Measurements from ENCODE around the gene GPR63.
"Not testable (repeated sequence)": the region's sequence is repeated elsewhere in the genome, so short reads cannot be mapped to it uniquely, and the experiment has no call there.

Gene GPR63

GRCh38 chr6:96837081-96837971 lies at the start of gene GPR63:
GPR63 (minus strand) TSS chr6:96837477; CDS start chr6:96799731, 37,746 bp downstream.
- DNase-seq (ENCODE audit: low spot score): peak; percentile 42

- DNase-seq (ENCODE audit: low spot score): no peak
Measured at GRCh38 chr6:96886519-96886918, 49.2 kb upstream of the GPR63 start.

GRCh38 chr6:96885187-96885631 lies 47.9 kb upstream of the GPR63 start:
- DNase-seq (ENCODE audit: low spot score): not testable (repeated sequence)

GRCh38 chr6:96878143-96878542 lies 40.9 kb upstream of the GPR63 start:
- DNase-seq (ENCODE audit: low spot score): no peak

- DNase-seq (ENCODE audit: low spot score): no peak
Measured at GRCh38 chr6:96876886-96877545, 39.7 kb upstream of the GPR63 start.

- no peak for DNase-seq (ENCODE audit: low spot score)
Measured at GRCh38 chr6:96872976-96873375, 35.7 kb upstream of the GPR63 start.

GRCh38 chr6:96865055-96865405 lies 27.8 kb upstream of the GPR63 start:
- DNase-seq (ENCODE audit: low spot score): no peak

- DNase-seq (ENCODE audit: low spot score): no peak
Measured at GRCh38 chr6:96864216-96865054, 27.2 kb upstream of the GPR63 start.

GRCh38 chr6:96862560-96862959 lies 25.3 kb upstream of the GPR63 start:
- DNase-seq (ENCODE audit: low spot score): no peak

GRCh38 chr6:96861588-96861987 lies 24.3 kb upstream of the GPR63 start:
- DNase-seq (ENCODE audit: low spot score): no peak

- DNase-seq (ENCODE audit: low spot score): no peak
Measured at GRCh38 chr6:96856856-96857255, 19.6 kb upstream of the GPR63 start.

GRCh38 chr6:96853083-96853482 lies 15.8 kb upstream of the GPR63 start:
- DNase-seq (ENCODE audit: low spot score): no peak

- no peak for DNase-seq (ENCODE audit: low spot score)
Measured at GRCh38 chr6:96852605-96853004, 15.3 kb upstream of the GPR63 start.

GRCh38 chr6:96851858-96852257 lies 14.6 kb upstream of the GPR63 start:
- no peak for DNase-seq (ENCODE audit: low spot score)

GRCh38 chr6:96849615-96850014 lies 12.3 kb upstream of the GPR63 start:
- no peak for DNase-seq (ENCODE audit: low spot score)

GRCh38 chr6:96844530-96844929 lies 7.3 kb upstream of the GPR63 start:
- DNase-seq (ENCODE audit: low spot score): no peak

- no peak for DNase-seq (ENCODE audit: low spot score)
Measured at GRCh38 chr6:96841345-96841744, 4.1 kb upstream of the GPR63 start.

GRCh38 chr6:96836631-96837080 lies 621 bp downstream of the GPR63 start:
- DNase-seq (ENCODE audit: low spot score): peak; percentile 21

GRCh38 chr6:96834070-96834469 lies 3.2 kb downstream of the GPR63 start:
- no peak for DNase-seq (ENCODE audit: low spot score)

- DNase-seq (ENCODE audit: low spot score): no peak
Measured at GRCh38 chr6:96832780-96833179, 4.5 kb downstream of the GPR63 start.

- DNase-seq (ENCODE audit: low spot score): no peak
Measured at GRCh38 chr6:96826865-96827264, 10.4 kb downstream of the GPR63 start.

- DNase-seq (ENCODE audit: low spot score): no peak
Measured at GRCh38 chr6:96823743-96824142, 13.5 kb downstream of the GPR63 start.
